ENCODE data around the gene PRAMEF20.

The PRAMEF20 gene

GRCh38 chr1:13462682-13463081 is 52.4 kb downstream of the PRAMEF20 start:
- DNase-seq (ENCODE audit: low read depth in 2 of 2): no peak

- DNase-seq (ENCODE audit: low read depth in 2 of 2): no peak
Observed at GRCh38 chr1:13465515-13465914, 55.3 kb downstream of the PRAMEF20 start.

- DNase-seq (ENCODE audit: low read depth in 2 of 2): no peak
Observed at GRCh38 chr1:13469343-13469742, 59.1 kb downstream of the PRAMEF20 start.
